Measurements from ENCODE around the gene KATNBL1.

The KATNBL1 gene

DNA sequence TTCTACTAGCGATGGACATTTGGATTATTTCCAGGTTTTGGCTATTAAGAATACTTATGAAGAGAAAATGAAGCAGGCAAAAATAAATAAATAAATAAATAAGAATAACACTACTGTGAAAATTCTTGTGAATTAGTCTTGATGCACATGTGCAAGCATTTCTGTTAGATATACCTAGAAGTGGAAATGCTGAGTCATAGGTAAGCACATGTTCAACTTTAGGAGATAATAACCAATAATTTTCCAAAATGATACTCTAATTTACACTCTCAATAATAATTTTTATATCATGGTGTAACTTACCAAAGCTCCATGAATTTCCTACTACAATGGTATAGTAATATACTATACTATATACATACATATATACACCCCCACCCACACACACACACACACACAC, 38.3 kb upstream of the KATNBL1 start:
- no peak overlapping the region for H2AFZ ChIP-seq (ENCODE audit: low read depth, low read length)
- no peak for TF ChIP-seq CTCF (IDR thresholded peaks at IDR 0.05; ENCODE audit: low read depth, low read length)
- no peak for TF ChIP-seq EZH2phosphoT487 (IDR thresholded peaks at IDR 0.05; ENCODE audit: low read depth)
- no peaks in the 10 kb centered on the region for H3K4me1 ChIP-seq (ENCODE audit: low read length)
- no peaks in the 10 kb centered on the region for H3K79me2 ChIP-seq (ENCODE audit: low read length)
- H3K27me3 ChIP-seq (ENCODE audit: low read depth, low read length), result no peaks in the 10 kb centered on the region
- H3K4me2 ChIP-seq (ENCODE audit: low read length), result no peak overlapping the region
- no peaks in the 10 kb centered on the region for H4K20me1 ChIP-seq (ENCODE audit: insufficient read depth, low read length)
- H3K27ac ChIP-seq (ENCODE audit: low read length), result no peak overlapping the region
- H3K9ac ChIP-seq (ENCODE audit: low read length), result no peak overlapping the region
- H3K9me3 ChIP-seq (ENCODE audit: insufficient read depth, low read length), result no peaks in the 10 kb centered on the region
- H3K4me3 ChIP-seq (ENCODE audit: low read length), result no peak overlapping the region
- no peaks in the 10 kb centered on the region for H3K36me3 ChIP-seq (replicated peaks; ENCODE audit: low read depth, low read length)

DNA sequence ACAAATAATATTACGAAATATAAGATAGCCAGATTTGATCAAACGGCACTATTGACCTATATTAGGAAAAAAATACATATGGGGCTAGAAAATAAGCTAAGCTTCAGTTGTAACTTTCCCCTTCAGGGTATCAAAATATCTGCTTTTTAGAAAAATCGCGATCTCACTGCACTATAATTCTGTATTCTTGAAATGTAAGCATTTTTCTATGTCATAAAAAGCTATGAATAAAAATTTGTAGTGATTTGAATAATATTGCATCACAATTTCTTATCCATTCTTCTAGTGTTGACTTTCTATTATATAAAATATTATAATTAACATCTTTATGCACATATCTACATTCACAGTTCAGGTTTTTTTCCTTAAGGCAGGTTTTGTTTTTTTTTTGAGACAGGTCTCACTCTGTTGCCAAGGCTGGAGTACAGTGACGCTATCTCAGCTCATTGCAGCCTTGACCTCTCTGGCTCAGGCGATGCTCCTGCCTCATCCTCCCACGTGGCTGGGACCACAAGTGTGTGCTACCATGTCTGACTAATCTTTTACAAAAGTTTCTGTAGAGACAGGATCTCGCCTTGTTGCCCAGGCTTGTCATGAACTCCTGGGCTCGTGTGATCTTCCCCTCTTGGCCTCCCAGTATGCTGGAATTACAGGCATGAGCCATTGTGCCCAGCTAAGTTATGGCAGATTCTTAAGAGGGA, 36.5 kb upstream of the KATNBL1 start:
- H3K4me2 ChIP-seq (ENCODE audit: low read length), result no peak overlapping the region
- H3K9ac ChIP-seq (ENCODE audit: low read length), result no peak overlapping the region
- no peaks in the 10 kb centered on the region for H3K79me2 ChIP-seq (ENCODE audit: low read length)
- no peaks in the 10 kb centered on the region for H3K4me1 ChIP-seq (ENCODE audit: low read length)
- H3K36me3 ChIP-seq (replicated peaks; ENCODE audit: low read depth, low read length), result no peaks in the 10 kb centered on the region
- TF ChIP-seq CTCF (IDR thresholded peaks at IDR 0.05; ENCODE audit: low read depth, low read length) (no peak), EZH2phosphoT487 (IDR thresholded peaks at IDR 0.05; ENCODE audit: low read depth) (no peak)
- H4K20me1 ChIP-seq (ENCODE audit: insufficient read depth, low read length), result no peaks in the 10 kb centered on the region
- no peaks in the 10 kb centered on the region for H3K9me3 ChIP-seq (ENCODE audit: insufficient read depth, low read length)
- no peak overlapping the region for H3K4me3 ChIP-seq (ENCODE audit: low read length)
- H2AFZ ChIP-seq (ENCODE audit: low read depth, low read length), result no peak overlapping the region
- H3K27me3 ChIP-seq (ENCODE audit: low read depth, low read length), result no peaks in the 10 kb centered on the region
- no peak overlapping the region for H3K27ac ChIP-seq (ENCODE audit: low read length)

DNA sequence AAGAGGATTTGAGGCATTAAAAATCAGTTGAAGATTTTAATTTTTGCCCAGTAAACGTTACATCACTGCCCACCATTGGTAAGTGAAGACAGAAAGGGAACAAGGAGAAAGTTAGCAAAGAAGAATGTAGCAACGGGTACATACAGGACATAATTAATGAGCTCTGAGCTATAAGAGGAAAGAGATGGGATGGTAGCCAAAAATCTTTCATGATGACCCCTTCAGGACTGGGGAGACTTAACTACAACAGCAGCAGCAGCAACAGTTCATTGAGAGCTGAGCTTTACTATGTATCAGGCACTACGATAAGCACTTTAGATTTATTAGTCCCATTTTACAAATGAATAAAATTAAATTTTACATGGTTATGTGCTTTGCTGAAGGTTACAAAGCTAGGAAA, 33.3 kb upstream of the KATNBL1 start:
- no peak overlapping the region for H2AFZ ChIP-seq (ENCODE audit: low read depth, low read length)
- no peaks in the 10 kb centered on the region for H3K36me3 ChIP-seq (replicated peaks; ENCODE audit: low read depth, low read length)
- no peaks in the 10 kb centered on the region for H3K9me3 ChIP-seq (ENCODE audit: insufficient read depth, low read length)
- no peak overlapping the region for H3K4me2 ChIP-seq (ENCODE audit: low read length)
- no peak overlapping the region for H3K4me3 ChIP-seq (ENCODE audit: low read length)
- no peak overlapping the region for H3K27ac ChIP-seq (ENCODE audit: low read length)
- H3K9ac ChIP-seq (ENCODE audit: low read length), result no peak overlapping the region
- no peaks in the 10 kb centered on the region for H3K27me3 ChIP-seq (ENCODE audit: low read depth, low read length)
- TF ChIP-seq CTCF (IDR thresholded peaks at IDR 0.05; ENCODE audit: low read depth, low read length) (no peak), EZH2phosphoT487 (IDR thresholded peaks at IDR 0.05; ENCODE audit: low read depth) (no peak)
- H3K4me1 ChIP-seq (ENCODE audit: low read length), result peaks cover 6% of the 10 kb centered on the region
- no peaks in the 10 kb centered on the region for H3K79me2 ChIP-seq (ENCODE audit: low read length)
- H4K20me1 ChIP-seq (ENCODE audit: insufficient read depth, low read length), result no peaks in the 10 kb centered on the region

DNA sequence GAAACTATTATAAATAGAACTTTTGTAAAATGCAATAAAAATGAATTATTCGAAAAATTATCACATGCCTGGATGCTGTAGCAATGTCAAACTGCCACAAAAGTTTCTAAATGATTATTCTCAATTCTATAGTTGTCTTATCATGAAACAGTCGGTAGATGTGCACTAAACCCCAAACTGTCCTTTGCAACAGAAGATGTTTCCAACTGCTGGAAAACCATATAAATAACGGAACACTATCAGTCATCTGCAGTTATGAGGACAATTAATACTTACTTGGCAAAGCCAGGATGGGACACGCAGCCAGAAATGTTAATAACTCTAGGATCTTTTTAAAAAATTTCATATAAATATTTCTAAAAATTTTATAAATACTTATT, 32.4 kb upstream of the KATNBL1 start:
- H3K9me3 ChIP-seq (ENCODE audit: insufficient read depth, low read length), result no peaks in the 10 kb centered on the region
- no peak overlapping the region for H2AFZ ChIP-seq (ENCODE audit: low read depth, low read length)
- no peaks in the 10 kb centered on the region for H3K36me3 ChIP-seq (replicated peaks; ENCODE audit: low read depth, low read length)
- H3K27ac ChIP-seq (ENCODE audit: low read length), result no peak overlapping the region
- no peaks in the 10 kb centered on the region for H4K20me1 ChIP-seq (ENCODE audit: insufficient read depth, low read length)
- H3K9ac ChIP-seq (ENCODE audit: low read length), result no peak overlapping the region
- no peak overlapping the region for H3K4me3 ChIP-seq (ENCODE audit: low read length)
- no peaks in the 10 kb centered on the region for H3K27me3 ChIP-seq (ENCODE audit: low read depth, low read length)
- no peak overlapping the region for H3K4me2 ChIP-seq (ENCODE audit: low read length)
- peaks cover 6% of the 10 kb centered on the region for H3K4me1 ChIP-seq (ENCODE audit: low read length)
- H3K79me2 ChIP-seq (ENCODE audit: low read length), result no peaks in the 10 kb centered on the region
- TF ChIP-seq CTCF (IDR thresholded peaks at IDR 0.05; ENCODE audit: low read depth, low read length) (no peak), EZH2phosphoT487 (IDR thresholded peaks at IDR 0.05; ENCODE audit: low read depth) (no peak)

Data from OCI-LY3 (cell line).